ENCODE data around the gene NRM. TPM values are rescaled to one million over a fixed set of nuclear protein-coding genes. Genes with fewer than 3 reads are reported as not detected.

Gene NRM
- total and polyA plus RNA-seq, 2 of the 13 experiments (the other 11 are each of a cell fraction or from before 2014, with no cell fraction given) = 12.5 to 16.0 TPM

DNA sequence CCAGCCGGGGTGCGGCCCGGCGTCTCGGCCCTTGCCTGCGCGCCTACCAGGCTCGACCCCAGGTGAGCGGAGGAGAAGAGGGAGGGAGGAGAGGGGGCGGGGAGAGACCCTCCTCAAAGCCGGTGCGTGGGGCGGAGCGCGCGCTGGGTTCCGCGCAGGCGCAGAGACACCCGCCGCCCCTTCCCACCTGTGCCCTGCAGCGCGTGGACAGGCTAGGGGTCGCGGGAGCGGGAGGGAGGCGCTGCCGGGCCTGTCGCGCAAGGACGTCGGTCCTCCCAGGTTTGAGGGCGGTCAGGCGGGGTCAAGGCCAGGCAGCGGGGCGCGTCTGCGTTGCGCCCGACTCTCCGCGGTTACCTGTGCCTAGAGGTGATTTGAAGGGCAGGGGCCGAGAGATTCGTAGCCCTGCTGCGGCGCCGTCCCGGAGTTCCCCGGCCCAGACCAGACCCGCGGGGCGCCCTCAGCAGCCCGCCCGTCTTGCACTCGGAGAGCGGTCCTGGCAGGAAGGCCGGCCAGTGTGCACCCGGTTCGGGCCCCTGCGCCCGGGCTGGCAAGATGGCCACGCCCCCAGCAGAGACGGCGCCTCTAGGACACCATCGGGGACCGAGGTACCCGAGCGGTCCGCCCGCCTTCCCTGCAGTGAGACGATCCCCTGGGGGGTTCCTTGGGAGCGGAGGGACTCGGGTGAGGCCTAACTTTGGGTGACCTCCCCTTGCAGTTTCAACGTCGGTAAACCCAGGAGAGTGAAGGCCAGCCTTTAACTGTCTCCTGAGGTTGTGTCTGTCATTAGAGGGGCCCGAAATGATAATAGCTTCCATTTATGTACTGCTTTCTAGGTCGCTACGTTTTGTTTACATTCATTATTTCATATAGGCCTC lies 43.3 kb downstream of the NRM start (continued):
- no peak for TF ChIP-seq ATF1 (CRISPR knock-in tag; IDR thresholded peaks at IDR 0.05)
- TF ChIP-seq NFYB (CRISPR knock-in tag; IDR thresholded peaks at IDR 0.05) = peak; percentile 18; the same call in 1 of the 2 replicates
- no peak for TF ChIP-seq ATAD3A (CRISPR knock-in tag; IDR thresholded peaks at IDR 0.05)
- TF ChIP-seq ZNF761 (CRISPR knock-in tag; conservative IDR thresholded peaks at IDR 0.05) = peak; percentile 84
- peak; percentile 98 for TF ChIP-seq NKX3-1 (CRISPR knock-in tag; IDR thresholded peaks at IDR 0.05)
- peak; percentile 87 for TF ChIP-seq CCDC6 (CRISPR knock-in tag; IDR thresholded peaks at IDR 0.05)
- TF ChIP-seq, protein P1, sequence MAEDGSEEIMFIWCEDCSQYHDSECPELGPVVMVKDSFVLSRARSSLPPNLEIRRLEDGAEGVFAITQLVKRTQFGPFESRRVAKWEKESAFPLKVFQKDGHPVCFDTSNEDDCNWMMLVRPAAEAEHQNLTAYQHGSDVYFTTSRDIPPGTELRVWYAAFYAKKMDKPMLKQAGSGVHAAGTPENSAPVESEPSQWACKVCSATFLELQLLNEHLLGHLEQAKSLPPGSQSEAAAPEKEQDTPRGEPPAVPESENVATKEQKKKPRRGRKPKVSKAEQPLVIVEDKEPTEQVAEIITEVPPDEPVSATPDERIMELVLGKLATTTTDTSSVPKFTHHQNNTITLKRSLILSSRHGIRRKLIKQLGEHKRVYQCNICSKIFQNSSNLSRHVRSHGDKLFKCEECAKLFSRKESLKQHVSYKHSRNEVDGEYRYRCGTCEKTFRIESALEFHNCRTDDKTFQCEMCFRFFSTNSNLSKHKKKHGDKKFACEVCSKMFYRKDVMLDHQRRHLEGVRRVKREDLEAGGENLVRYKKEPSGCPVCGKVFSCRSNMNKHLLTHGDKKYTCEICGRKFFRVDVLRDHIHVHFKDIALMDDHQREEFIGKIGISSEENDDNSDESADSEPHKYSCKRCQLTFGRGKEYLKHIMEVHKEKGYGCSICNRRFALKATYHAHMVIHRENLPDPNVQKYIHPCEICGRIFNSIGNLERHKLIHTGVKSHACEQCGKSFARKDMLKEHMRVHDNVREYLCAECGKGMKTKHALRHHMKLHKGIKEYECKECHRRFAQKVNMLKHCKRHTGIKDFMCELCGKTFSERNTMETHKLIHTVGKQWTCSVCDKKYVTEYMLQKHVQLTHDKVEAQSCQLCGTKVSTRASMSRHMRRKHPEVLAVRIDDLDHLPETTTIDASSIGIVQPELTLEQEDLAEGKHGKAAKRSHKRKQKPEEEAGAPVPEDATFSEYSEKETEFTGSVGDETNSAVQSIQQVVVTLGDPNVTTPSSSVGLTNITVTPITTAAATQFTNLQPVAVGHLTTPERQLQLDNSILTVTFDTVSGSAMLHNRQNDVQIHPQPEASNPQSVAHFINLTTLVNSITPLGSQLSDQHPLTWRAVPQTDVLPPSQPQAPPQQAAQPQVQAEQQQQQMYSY (CRISPR knock-in tag; IDR thresholded peaks at IDR 0.05) = 0 out of 2 replicates have a peak, but pooled peaks have one; percentile 58
- TF ChIP-seq CREM (IDR thresholded peaks at IDR 0.05) = no peak
- peak; percentile 43; the same call in 1 of the 2 replicates for TF ChIP-seq CREM (CRISPR knock-in tag; IDR thresholded peaks at IDR 0.05)
- peak; percentile 93 for TF ChIP-seq ZNF232 (CRISPR knock-in tag; IDR thresholded peaks at IDR 0.05; ENCODE audit: borderline replicate concordance)
- TF ChIP-seq, protein P2, sequence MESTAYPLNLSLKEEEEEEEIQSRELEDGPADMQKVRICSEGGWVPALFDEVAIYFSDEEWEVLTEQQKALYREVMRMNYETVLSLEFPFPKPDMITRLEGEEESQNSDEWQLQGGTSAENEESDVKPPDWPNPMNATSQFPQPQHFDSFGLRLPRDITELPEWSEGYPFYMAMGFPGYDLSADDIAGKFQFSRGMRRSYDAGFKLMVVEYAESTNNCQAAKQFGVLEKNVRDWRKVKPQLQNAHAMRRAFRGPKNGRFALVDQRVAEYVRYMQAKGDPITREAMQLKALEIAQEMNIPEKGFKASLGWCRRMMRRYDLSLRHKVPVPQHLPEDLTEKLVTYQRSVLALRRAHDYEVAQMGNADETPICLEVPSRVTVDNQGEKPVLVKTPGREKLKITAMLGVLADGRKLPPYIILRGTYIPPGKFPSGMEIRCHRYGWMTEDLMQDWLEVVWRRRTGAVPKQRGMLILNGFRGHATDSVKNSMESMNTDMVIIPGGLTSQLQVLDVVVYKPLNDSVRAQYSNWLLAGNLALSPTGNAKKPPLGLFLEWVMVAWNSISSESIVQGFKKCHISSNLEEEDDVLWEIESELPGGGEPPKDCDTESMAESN (CRISPR knock-in tag; conservative IDR thresholded peaks at IDR 0.05) = peak; percentile 97
- TF ChIP-seq ZNF781 (CRISPR knock-in tag; IDR thresholded peaks at IDR 0.05; ENCODE audit: borderline replicate concordance, not compliant biosample characterization) = peak; percentile 61
- no peak; the same call in 1 of the 2 replicates for TF ChIP-seq SOX13 (IDR thresholded peaks at IDR 0.05)
- TF ChIP-seq SOX13 (CRISPR knock-in tag; conservative IDR thresholded peaks at IDR 0.05 in 1 of 2, IDR thresholded peaks at IDR 0.05 in 1 of 2) = peak in 1 of 2 experiments; percentile 64; a peak in 1 of 4 replicates
- TF ChIP-seq, protein P3, sequence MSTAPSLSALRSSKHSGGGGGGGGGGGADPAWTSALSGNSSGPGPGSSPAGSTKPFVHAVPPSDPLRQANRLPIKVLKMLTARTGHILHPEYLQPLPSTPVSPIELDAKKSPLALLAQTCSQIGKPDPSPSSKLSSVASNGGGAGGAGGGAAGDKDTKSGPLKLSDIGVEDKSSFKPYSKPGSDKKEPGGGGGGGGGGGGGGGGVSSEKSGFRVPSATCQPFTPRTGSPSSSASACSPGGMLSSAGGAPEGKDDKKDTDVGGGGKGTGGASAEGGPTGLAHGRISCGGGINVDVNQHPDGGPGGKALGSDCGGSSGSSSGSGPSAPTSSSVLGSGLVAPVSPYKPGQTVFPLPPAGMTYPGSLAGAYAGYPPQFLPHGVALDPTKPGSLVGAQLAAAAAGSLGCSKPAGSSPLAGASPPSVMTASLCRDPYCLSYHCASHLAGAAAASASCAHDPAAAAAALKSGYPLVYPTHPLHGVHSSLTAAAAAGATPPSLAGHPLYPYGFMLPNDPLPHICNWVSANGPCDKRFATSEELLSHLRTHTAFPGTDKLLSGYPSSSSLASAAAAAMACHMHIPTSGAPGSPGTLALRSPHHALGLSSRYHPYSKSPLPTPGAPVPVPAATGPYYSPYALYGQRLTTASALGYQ (CRISPR knock-in tag; IDR thresholded peaks at IDR 0.05) = peak; percentile 94
- TF ChIP-seq ZSCAN12 (CRISPR knock-in tag; IDR thresholded peaks at IDR 0.05) = 0 out of 2 replicates have a peak, but pooled peaks have one; percentile 44
- TF ChIP-seq EEA1 (CRISPR knock-in tag; IDR thresholded peaks at IDR 0.05; ENCODE audit: borderline replicate concordance) = peak; percentile 91
- TF ChIP-seq, protein P4, sequence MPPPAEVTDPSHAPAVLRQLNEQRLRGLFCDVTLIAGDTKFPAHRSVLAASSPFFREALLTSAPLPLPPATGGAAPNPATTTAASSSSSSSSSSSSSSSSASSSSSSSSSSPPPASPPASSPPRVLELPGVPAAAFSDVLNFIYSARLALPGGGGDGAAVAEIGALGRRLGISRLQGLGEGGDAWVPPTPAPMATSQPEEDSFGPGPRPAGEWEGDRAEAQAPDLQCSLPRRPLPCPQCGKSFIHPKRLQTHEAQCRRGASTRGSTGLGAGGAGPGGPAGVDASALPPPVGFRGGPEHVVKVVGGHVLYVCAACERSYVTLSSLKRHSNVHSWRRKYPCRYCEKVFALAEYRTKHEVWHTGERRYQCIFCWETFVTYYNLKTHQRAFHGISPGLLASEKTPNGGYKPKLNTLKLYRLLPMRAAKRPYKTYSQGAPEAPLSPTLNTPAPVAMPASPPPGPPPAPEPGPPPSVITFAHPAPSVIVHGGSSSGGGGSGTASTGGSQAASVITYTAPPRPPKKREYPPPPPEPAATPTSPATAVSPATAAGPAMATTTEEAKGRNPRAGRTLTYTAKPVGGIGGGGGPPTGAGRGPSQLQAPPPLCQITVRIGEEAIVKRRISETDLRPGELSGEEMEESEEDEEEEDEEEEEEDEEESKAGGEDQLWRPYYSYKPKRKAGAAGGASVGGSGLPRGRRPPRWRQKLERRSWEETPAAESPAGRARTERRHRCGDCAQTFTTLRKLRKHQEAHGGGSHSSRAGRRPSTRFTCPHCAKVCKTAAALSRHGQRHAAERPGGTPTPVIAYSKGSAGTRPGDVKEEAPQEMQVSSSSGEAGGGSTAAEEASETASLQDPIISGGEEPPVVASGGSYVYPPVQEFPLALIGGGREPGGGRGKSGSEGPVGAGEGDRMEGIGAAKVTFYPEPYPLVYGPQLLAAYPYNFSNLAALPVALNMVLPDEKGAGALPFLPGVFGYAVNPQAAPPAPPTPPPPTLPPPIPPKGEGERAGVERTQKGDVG (CRISPR knock-in tag; IDR thresholded peaks at IDR 0.05; ENCODE audit: borderline replicate concordance) = peak; percentile 99

Measured in HepG2 (cell line).